HepG2 (cell line): ENCODE data around the gene FGGY. TPM values are rescaled to one million over a fixed set of nuclear protein-coding genes. Genes with fewer than 3 reads are reported as not detected.

Experiments
- CREBL2 ChIP-seq: sonication (generic); formaldehyde crosslinking; IDR thresholded peaks from 2 replicates; pipeline ENCODE4 v1.8.1; 2023; ENCODE audit warnings: missing genetic modification reagents, mild to moderate bottlenecking, borderline replicate concordance
- DNMT1 ChIP-seq: sonication (generic); formaldehyde crosslinking; IDR thresholded peaks from 2 replicates; pipeline ENCODE4 v1.5.1; 2020; ENCODE audit warnings: mild to moderate bottlenecking, missing genetic modification reagents
- EP300 ChIP-seq, 3 experiments: sonication (generic) in 1 of 3; formaldehyde crosslinking in 1 of 3; IDR thresholded peaks; 2 replicates each; pipeline versions ENCODE4 v1.5.1 to v1.6.1; 2011 to 2020; ENCODE audit warnings: low read depth in 2 of 3, low read length in 2 of 3, borderline replicate concordance in 1 of 3, improper control_type of control experiment in 1 of 3, mild to moderate bottlenecking in 1 of 3, missing genetic modification reagents in 1 of 3, moderate library complexity in 1 of 3
- HCFC1 ChIP-seq: fragments of 150-350 bp; IDR thresholded peaks from 2 replicates; pipeline ENCODE4 v1.6.1; 2014; ENCODE audit warnings: low read depth, low read length
- HOXA7 ChIP-seq: sonication (generic); formaldehyde crosslinking; IDR thresholded peaks from 2 replicates; pipeline ENCODE4 v1.8.1; 2022; ENCODE audit warnings: mild to moderate bottlenecking, missing genetic modification reagents, moderate library complexity
- ISX ChIP-seq: sonication (generic); formaldehyde crosslinking; conservative IDR thresholded peaks from 2 replicates; pipeline ENCODE4 v1.5.0; 2020; ENCODE audit warnings: missing genetic modification reagents
- MAF1 ChIP-seq: sonication (generic); formaldehyde crosslinking; IDR thresholded peaks from 2 replicates; pipeline ENCODE4 v1.5.0; 2020; ENCODE audit warnings: missing genetic modification reagents, borderline replicate concordance
- MTA3 ChIP-seq: sonication (generic); formaldehyde crosslinking; IDR thresholded peaks from 2 replicates; pipeline ENCODE4 v1.4.0; 2020; ENCODE audit warnings: missing genetic modification reagents
- NFKB2 ChIP-seq: sonication (generic); formaldehyde crosslinking; IDR thresholded peaks from 2 replicates; pipeline ENCODE4 v1.4.0; 2020; ENCODE audit warnings: missing genetic modification reagents, borderline replicate concordance
- PAXIP1 ChIP-seq: sonication (generic); formaldehyde crosslinking; conservative IDR thresholded peaks from 2 replicates; pipeline ENCODE4 v1.4.0; 2020; ENCODE audit warnings: mild to moderate bottlenecking, missing genetic modification reagents, moderate library complexity
- PRDM4 ChIP-seq: sonication (generic); formaldehyde crosslinking; IDR thresholded peaks from 2 replicates; pipeline ENCODE4 v1.9.0; 2021; ENCODE audit warnings: missing genetic modification reagents, borderline replicate concordance
- RCOR2 ChIP-seq: IDR thresholded peaks from 2 replicates; pipeline ENCODE4 v1.6.1; 2016; ENCODE audit warnings: missing biosample characterization, missing genetic modification reagents
- SOX13 ChIP-seq, 3 experiments: fragments of 450-650 bp in 1 of 3; sonication (generic) in 1 of 3; formaldehyde crosslinking in 1 of 3; IDR thresholded peaks in 2 of 3; conservative IDR thresholded peaks in 1 of 3; 2 replicates each; pipeline versions ENCODE4 v1.5.0 to v1.6.1; 2016 to 2020; ENCODE audit warnings: antibody characterized with exemption in 1 of 3, mild to moderate bottlenecking in 1 of 3, missing compliant biosample characterization in 1 of 3, missing genetic modification reagents in 1 of 3, moderate library complexity in 1 of 3
- SRF ChIP-seq: IDR thresholded peaks from 2 replicates; pipeline ENCODE4 v1.6.1; 2011; ENCODE audit warnings: mild to moderate bottlenecking, low read depth, low read length, moderate library complexity
- TEAD2 ChIP-seq: sonication (generic); formaldehyde crosslinking; IDR thresholded peaks from 2 replicates; pipeline ENCODE4 v1.9.0; 2021; ENCODE audit warnings: missing genetic modification reagents
- TGIF2 ChIP-seq: IDR thresholded peaks from 2 replicates; pipeline ENCODE4 v1.6.1; 2016; ENCODE audit warnings: control low read depth, missing compliant biosample characterization
- ZNF329 ChIP-seq: sonication (generic); formaldehyde crosslinking; IDR thresholded peaks from 2 replicates; pipeline ENCODE4 v1.9.0; 2021; ENCODE audit warnings: low read depth, mild to moderate bottlenecking, missing genetic modification reagents
- ZNF382 ChIP-seq: sonication (generic); formaldehyde crosslinking; IDR thresholded peaks from 2 replicates; pipeline ENCODE4 v1.5.0; 2020; ENCODE audit warnings: missing genetic modification reagents, mild to moderate bottlenecking, borderline replicate concordance
- ZNF44 ChIP-seq: sonication (generic); formaldehyde crosslinking; IDR thresholded peaks from 2 replicates; pipeline ENCODE4 v1.5.1; 2020; ENCODE audit warnings: mild to moderate bottlenecking, missing genetic modification reagents
- ZNF550 ChIP-seq: sonication (generic); formaldehyde crosslinking; IDR thresholded peaks from 2 replicates; pipeline ENCODE4 v1.4.0; 2020; ENCODE audit warnings: mild to moderate bottlenecking, missing genetic modification reagents, borderline replicate concordance
- ZNF75D ChIP-seq: sonication (generic); formaldehyde crosslinking; IDR thresholded peaks from 2 replicates; pipeline ENCODE4 v1.8.1; 2023; ENCODE audit warnings: missing genetic modification reagents, mild to moderate bottlenecking, borderline replicate concordance
- ZNF850 ChIP-seq: sonication (generic); formaldehyde crosslinking; conservative IDR thresholded peaks from 2 replicates; pipeline ENCODE4 v1.9.0; 2021; ENCODE audit warnings: mild to moderate bottlenecking, missing genetic modification reagents
- polyA plus RNA-seq, 8 experiments: library from polyadenylated mRNA; depleted of rRNA in 3 of 8; stranded (reverse) in 7 of 8; unstranded in 1 of 8; fragments of >200 nt; fragmentation: Illumina TruSeq in 4 of 8; extraction: Trizol in 4 of 8; gene quantifications; 2 replicates each; pipeline versions ENCODE4 v1.2.1 to v1.2.3, GENCODE V29; 2011 to 2016; ENCODE audit warnings: low read depth in 4 of 8, missing spikeins in 1 of 8, mixed read lengths in 1 of 8; ENCODE audit not compliant: insufficient read depth in 1 of 8
- total RNA-seq, 5 experiments: library from RNA; depleted of rRNA; stranded (reverse); fragments of >200 nt; fragmentation: Illumina TruSeq; extraction: Trizol; gene quantifications; 2 replicates each; pipeline ENCODE4 v1.2.3, GENCODE V29; 2016; ENCODE audit warnings: low read depth in 1 of 5

FGGY gene
- total and polyA plus RNA-seq, 2 of the 13 experiments (the other 11 are each of a cell fraction or from before 2014, with no cell fraction given): 15.7 to 27.5 TPM

- TF ChIP-seq ZNF329 (CRISPR knock-in tag): no peak
- no peak for TF ChIP-seq ISX
- TF ChIP-seq PRDM4 (CRISPR knock-in tag): no peak
- TF ChIP-seq MAF1 (CRISPR knock-in tag): no peak
- TF ChIP-seq ZNF550: no peak
- TF ChIP-seq MTA3 (CRISPR knock-in tag): no peak
- no peak for TF ChIP-seq HOXA7 (CRISPR knock-in tag)
- no peak for TF ChIP-seq SRF
- peak; percentile 80 for TF ChIP-seq PAXIP1 (CRISPR knock-in tag)
- no peak for TF ChIP-seq ZNF382 (CRISPR knock-in tag)
- no peak for TF ChIP-seq NFKB2 (CRISPR knock-in tag)
- no peak for TF ChIP-seq TGIF2 (CRISPR knock-in tag)
- TF ChIP-seq DNMT1 (CRISPR knock-in tag): no peak
- no peak for TF ChIP-seq ZNF44 (CRISPR knock-in tag)
- no peak for TF ChIP-seq ZNF850 (CRISPR knock-in tag)
- TF ChIP-seq TEAD2: no peak
- TF ChIP-seq SOX13 (IDR thresholded peaks at IDR 0.05): peak; percentile 84
- peak in 1 of 2 experiments; percentile 94; a peak in 2 of 4 replicates for TF ChIP-seq SOX13 (CRISPR knock-in tag; conservative IDR thresholded peaks at IDR 0.05 in 1 of 2, IDR thresholded peaks at IDR 0.05 in 1 of 2)
- TF ChIP-seq ZNF75D (CRISPR knock-in tag): no peak
- TF ChIP-seq HCFC1: no peak
- no peak for TF ChIP-seq CREBL2 (CRISPR knock-in tag)
- peak; percentile 70 to 93; a peak in 3 of 4 replicates for TF ChIP-seq EP300 (IDR thresholded peaks at IDR 0.05; ENCODE audit: low read depth in 2 of 2, low read length in 2 of 2)
- no peak; the same call in 1 of the 2 replicates for TF ChIP-seq EP300 (CRISPR knock-in tag; IDR thresholded peaks at IDR 0.05; ENCODE audit: borderline replicate concordance)
- TF ChIP-seq RCOR2 (CRISPR knock-in tag): peak; percentile 84
Observed at GRCh38 chr1:59511476-59512465, 214.9 kb downstream of the FGGY start (continued).
